GM18499 (cell line): ENCODE measurements around the gene C3orf18.
A peak's percentile ranks its signal among the peaks of the same experiment; 100 is the strongest.

Experiments
- ATAC-seq: cut with Tn5 transposase; IDR thresholded peaks from one replicate; pipeline ENCODE4 v1.9.1; 2021; ENCODE audit warnings: moderate number of reproducible peaks; ENCODE audit not compliant: insufficient read depth, unreplicated experiment

The C3orf18 gene

GRCh38 chr3:50582083-50582482 lies 14.5 kb upstream of the C3orf18 start:
- ATAC-seq, result no peak

- no peak for ATAC-seq
Observed at GRCh38 chr3:50581459-50581842, 13.9 kb upstream of the C3orf18 start.

GRCh38 chr3:50580683-50581458 lies 13.3 kb upstream of the C3orf18 start:
- ATAC-seq, result no peak

GRCh38 chr3:50577348-50577747 lies 9.8 kb upstream of the C3orf18 start:
- no peak for ATAC-seq

- no peak for ATAC-seq
Observed at GRCh38 chr3:50575372-50575771, 7.8 kb upstream of the C3orf18 start.

DNA sequence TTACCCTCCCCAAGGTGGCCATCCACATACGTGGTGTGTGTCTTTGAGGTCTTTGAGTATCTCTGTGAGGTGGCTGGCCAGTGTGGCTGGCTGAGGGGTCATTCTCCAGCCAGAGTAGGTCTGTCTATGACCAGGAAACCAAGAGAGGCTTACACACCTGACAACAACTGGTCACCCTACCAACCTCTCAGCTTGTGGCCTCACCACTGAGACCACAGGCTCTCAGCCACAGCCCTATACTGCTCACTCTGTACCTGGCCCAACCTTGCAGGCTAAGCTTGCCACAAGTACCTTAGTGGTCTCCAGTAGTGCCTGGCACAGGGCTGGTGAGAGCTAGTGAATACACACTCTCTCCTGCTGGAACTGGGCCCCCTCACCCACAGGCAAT lies 6.9 kb upstream of the C3orf18 start:
- no peak for ATAC-seq

DNA sequence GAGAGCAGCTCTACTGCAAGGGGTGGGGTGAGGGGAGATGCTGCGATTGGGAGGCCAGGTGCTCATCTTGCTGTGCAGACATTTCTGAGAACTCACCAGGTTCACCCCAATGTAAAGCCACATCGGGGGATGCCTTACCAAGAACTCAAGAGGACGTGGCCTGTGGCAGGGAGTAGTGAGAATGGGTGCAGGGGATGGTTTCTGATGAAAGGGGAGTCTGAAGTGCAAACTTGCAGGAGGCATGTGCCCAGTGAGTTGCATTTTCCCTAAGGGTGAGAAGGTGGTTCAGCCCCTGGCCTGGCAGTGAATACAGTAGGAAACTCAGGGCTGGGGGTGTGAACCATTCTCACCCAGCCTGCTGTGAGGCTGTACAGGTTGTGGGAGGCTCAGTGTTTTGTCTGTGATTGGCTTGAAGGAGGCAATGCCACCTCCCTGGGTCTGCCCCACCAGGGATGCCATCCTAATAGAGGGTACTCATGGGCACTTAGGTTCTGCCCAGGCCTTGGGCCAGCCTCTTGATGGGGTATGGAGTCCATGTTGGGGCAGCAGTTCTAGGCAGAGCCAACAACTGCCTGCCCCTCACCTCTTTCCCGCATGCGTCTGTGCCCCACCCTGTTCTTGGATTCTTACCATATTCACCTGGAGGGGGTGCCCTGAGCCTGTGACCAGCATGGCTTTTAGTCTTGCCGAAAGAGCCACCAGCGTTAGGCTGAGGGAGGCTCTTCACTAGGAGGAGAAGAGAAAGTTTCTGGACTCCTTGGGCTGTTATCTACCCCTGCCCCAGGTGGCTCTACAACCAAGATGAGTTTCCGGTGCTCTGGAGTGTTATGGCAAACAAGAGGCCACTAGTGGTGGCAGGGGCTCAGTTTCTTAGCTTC lies 6.3 kb upstream of the C3orf18 start:
- no peak for ATAC-seq

- no peak for ATAC-seq
Observed at GRCh38 chr3:50572801-50573371, 5.3 kb upstream of the C3orf18 start.

GRCh38 chr3:50572158-50572557 lies 4.6 kb upstream of the C3orf18 start:
- ATAC-seq, result no peak

DNA sequence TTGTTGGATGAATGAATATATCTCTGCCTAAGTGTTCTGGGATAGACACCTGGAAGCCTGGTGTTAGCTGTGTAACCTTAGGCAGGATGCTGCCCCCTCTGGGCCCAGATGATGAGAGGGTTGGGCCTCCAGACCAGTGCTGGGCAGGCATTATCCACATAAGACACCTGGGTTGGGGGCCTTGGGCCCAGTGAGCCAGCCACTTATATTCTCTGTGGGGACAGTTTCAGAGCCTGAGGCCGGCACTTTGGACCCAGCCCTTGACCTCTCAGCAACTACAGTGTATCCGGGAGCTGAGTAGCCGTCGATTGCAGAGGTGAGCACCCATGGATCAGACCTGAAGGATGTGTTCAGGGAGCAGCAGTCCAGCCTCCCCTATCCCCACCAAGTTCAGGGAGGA lies 3.9 kb upstream of the C3orf18 start:
- ATAC-seq, result no peak

DNA sequence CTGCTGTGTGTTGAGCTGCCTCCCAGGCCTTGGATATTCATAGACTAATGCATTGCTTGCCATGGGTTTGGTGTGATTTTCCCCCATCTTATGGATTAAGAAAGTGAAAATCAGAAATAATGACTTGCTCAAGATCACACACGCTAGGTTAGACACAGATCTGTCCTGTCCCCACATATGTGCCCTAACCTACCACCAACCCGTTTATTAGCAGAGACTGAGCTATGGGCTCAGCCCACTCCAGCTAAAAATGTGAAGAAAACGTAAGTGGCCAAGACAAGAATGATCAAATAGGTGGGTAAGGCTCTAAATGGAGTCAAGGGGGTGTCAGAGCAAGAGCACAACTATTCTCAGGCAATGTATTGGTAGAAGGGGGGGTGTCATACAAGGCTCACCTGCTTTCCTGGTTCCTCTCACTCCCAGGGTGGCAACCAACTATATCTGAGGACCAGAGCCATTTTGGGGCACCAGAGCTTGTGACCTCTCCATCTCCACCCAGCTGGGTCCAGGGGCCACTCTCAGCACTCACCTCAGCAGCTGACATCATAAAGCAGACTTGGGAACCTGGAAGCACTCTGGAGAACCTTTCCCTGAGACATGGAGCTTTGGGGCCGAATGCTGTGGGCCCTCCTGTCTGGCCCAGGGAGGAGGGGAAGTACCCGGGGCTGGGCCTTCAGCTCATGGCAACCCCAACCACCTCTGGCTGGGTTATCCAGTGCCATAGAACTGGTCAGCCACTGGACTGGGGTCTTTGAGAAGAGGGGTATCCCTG lies 3.1 kb upstream of the C3orf18 start:
- no peak for ATAC-seq

GRCh38 chr3:50568947-50569749 lies 1.6 kb upstream of the C3orf18 start, which contains the start of gene HEMK1:
HEMK1 (plus strand) TSS chr3:50569522; CDS start chr3:50571105, 1,583 bp downstream.
- peak; percentile 46 for ATAC-seq

DNA sequence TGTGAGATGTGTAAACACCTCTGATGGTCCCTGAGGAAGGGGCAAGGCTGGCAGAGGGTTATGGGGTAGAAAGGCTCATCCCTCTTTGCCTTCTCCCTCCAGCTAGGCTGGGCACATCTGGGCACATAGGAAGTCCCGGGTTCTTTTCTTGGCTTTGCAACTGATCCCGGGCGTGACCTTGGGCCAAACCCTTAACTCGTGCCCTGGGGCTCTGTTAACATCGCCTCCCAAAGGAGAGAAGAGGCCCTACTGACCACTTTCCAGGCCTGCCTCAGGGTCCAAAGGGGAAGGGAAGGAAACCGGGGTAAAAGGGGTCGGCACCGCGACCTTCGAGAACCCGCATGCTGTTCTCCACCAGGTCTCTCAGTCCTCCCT lies 549 bp downstream of the C3orf18 start:
- no peak for ATAC-seq

DNA sequence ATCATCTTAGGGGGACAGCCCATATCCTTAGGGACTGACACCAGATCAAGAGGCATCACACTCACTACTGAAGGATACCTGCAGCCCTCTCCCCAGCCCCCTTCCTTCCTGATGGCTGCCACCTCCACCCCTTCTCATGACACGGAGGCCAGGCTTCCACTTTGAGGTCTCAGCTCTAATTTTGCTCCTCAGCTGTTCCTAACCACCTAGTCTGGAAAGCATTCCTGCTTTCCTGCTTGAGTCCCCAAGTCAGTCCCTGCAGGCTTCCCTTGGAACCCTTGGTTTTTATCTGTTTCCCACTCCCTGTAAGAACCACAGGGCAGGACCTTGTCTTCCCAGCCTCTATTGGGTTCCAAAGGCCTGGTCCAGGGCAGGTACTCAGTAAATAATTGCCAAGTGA lies 3.2 kb downstream of the C3orf18 start:
- ATAC-seq, result no peak

- no peak for ATAC-seq
Observed at GRCh38 chr3:50563867-50564266, 3.7 kb downstream of the C3orf18 start.

- ATAC-seq, result no peak
Observed at GRCh38 chr3:50562861-50563260, 4.7 kb downstream of the C3orf18 start.

GRCh38 chr3:50559702-50560101 lies 7.8 kb downstream of the C3orf18 start:
- no peak for ATAC-seq

GRCh38 chr3:50557915-50558314 lies 9.6 kb downstream of the C3orf18 start:
- ATAC-seq, result no peak

- ATAC-seq, result no peak
Observed at GRCh38 chr3:50557106-50557505, 10.4 kb downstream of the C3orf18 start.

GRCh38 chr3:50554553-50554952 lies 13.0 kb downstream of the C3orf18 start:
- ATAC-seq, result no peak
